NCI-H345 treated with DMSO at 0.1 percent for 48 hours (cell line): ENCODE data around the gene ACP5.
"Not testable (repeated sequence)": the region's sequence is repeated elsewhere in the genome, so short reads cannot be mapped to it uniquely, and the experiment has no call there.

Experiments
- DNase-seq: peaks from one replicate; lab custom pipeline; 2025; ENCODE audit not compliant: unreplicated experiment; lab: John Stamatoyannopoulos, UW

The ACP5 gene

GRCh38 chr19:11580116-11580515 lies 2.7 kb upstream of the ACP5 start:
- no peak for DNase-seq

DNA sequence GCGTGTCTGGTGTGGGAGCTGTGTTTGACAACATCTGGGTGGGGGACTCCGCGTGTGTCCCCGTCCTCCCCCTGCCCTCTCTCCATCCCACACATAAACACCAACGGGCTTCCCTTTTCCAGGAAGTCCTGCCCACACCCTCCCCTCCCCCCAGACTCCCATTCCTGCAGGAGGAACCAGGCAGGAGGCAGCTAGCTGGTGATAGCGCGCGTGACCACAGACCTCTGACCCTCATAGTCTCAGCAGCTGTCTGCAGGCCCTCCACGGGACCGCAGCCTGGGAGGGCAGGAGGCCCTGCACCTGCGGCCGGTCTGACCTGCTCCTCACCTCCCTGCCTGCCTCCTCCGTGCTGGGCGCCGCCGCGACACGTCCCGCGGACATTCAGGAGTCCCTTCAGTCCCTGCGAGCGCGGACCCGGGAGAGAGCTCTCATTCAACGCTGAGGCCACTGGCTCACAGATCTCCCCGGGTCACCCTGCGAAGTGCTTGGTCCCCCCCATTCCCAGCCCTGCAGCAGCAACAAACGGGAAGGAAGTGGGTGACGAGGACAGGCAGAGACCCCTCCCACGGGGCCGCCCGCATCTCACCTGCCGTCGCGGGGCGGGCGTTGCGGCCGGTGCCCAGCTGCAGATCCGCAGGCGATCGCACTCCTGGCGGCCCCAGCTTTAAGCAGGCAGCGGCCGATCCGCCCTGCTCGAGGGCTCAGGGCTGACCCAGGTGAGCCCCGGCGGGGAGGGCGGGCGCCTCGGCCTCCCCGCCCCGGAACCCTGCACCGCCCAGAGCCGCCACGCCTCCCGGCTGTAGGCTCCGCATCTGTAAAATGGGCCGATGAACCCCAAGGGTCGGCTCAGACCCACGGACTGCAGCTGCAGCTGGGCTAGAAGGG lies 1.1 kb upstream of the ACP5 start:
- no peak for DNase-seq

- DNase-seq, result no peak
Observed at GRCh38 chr19:11576227-11576626, 1.2 kb downstream of the ACP5 start.

DNA sequence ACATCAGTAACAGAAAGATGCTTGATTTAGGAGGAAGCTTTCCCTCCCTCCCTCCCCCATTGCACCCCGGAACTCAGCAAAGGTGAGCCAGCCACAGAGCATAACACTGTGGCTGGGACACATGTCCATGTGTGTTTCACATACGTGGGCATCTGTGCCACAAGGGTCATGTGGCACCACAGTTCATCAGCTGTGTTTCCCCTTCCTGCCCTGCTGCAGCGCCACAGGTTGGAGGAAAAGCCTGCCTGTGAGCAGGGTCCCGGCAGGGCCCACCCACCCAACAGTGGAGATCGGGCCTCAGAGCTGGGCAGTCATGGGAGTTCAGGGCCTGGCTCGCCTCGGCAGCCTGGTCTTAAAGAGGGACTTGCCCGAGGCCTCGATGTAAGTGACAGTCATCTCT lies 2.8 kb downstream of the ACP5 start:
- no peak for DNase-seq

DNA sequence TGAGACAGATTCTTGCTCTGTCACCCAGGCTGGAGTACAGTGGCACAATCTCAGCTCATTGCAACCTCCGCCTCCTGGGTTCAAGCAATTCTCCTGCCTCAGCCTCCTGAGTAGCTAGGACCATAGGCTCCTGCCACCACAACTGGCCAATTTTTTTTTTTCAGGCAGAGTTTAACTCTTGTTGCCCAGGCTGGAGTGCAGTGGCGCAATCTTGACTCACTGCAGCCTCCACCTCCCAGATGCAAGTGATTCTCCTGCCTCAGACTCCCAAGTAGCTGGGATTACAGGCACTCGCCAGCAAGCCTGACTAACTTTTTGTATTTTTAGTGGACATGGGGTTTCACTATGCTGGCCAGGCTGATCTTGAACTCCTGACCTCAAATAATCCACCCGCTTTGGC lies 3.7 kb downstream of the ACP5 start:
- DNase-seq, result not testable (repeated sequence)

DNA sequence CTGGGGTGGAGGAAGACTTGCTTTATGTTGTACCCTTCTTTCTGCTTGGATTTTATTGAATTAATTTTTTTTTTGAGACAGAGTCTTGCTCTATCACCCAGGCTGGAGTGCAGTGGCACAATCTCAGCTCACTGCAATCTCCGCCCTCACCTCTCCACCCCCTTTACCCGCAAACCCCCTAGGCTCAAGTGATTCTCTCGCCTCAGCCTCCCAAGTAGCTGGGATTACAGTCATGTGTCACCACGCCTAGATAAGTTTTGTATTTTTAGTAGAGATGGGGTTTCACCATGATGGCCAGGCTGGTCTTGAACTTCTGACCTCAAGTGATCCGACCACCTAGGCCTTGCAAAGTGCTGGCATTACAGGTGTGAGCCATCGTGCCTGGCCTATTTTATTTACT lies 4.1 kb downstream of the ACP5 start:
- not testable (repeated sequence) for DNase-seq

GRCh38 chr19:11570039-11570462 lies 7.4 kb downstream of the ACP5 start:
- no peak for DNase-seq

GRCh38 chr19:11566164-11566563 lies 11.3 kb downstream of the ACP5 start:
- DNase-seq, result no peak

DNA sequence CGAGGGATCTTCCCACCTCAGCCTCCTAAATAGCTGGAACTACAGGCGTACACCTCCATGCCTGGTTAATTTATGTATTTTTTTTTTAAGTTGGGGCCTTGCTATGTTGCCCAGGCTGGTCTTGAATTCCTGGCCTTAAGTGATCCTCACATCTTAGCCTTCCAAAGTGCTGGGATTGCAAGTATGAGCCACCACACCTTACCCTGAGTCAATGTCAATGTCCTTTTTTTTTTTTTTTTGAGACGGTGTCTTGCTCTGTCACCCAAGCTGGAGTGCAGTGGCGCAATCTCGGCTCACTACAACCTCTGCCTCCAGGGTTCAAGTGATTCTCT lies 11.8 kb downstream of the ACP5 start:
- not testable (repeated sequence) for DNase-seq

- DNase-seq, result not testable (repeated sequence)
Observed at GRCh38 chr19:11564082-11564807, 13.2 kb downstream of the ACP5 start.

DNA sequence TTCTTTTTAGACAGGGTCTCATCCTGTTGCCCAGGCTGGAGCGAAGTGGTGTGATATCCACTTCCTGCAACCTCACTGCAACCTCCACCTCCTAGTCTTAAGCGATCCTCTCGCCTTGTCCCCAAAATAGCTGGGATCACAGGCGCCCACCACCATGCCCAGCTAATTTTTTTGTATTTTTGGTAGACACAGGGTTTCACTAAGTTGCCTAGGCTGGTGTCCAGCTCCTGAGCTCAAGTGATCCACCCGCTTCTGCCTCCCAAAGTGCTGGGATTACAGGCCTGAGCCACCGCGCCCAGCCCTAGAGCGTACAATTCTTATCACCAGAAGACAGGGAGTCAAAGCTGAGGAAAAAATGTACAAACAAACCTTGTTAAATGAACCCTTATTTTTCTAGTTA lies 13.9 kb downstream of the ACP5 start:
- no peak for DNase-seq

DNA sequence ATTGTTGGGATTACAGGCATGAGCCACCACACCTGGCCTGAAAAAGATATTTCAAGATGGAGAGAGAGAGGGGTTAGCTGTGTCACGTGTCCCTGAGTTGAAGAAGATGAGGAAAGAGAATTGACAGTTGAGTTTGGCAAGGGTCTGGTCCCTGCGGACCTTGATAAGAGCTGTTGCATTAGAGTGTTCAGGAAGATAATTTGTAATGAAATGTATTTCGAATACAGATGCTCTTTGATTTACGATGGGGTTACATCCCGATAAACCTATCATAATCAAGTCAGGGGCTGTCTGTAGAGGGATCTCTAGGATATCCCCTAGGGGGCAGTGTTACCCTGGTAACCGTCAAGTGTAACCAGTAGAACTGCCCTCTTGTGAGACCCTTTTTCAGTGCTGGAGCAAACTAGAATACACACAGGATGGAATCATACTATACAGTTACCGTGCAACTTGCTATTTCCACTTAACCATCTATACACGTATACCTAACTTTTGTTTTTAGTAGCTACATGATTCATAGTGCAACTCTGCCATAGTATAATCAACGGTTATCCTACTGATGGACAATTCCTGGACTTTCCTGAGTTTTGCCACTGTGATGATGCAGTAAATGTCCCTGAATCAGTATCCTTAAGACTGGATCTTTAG lies 16.9 kb downstream of the ACP5 start:
- no peak for DNase-seq

DNA sequence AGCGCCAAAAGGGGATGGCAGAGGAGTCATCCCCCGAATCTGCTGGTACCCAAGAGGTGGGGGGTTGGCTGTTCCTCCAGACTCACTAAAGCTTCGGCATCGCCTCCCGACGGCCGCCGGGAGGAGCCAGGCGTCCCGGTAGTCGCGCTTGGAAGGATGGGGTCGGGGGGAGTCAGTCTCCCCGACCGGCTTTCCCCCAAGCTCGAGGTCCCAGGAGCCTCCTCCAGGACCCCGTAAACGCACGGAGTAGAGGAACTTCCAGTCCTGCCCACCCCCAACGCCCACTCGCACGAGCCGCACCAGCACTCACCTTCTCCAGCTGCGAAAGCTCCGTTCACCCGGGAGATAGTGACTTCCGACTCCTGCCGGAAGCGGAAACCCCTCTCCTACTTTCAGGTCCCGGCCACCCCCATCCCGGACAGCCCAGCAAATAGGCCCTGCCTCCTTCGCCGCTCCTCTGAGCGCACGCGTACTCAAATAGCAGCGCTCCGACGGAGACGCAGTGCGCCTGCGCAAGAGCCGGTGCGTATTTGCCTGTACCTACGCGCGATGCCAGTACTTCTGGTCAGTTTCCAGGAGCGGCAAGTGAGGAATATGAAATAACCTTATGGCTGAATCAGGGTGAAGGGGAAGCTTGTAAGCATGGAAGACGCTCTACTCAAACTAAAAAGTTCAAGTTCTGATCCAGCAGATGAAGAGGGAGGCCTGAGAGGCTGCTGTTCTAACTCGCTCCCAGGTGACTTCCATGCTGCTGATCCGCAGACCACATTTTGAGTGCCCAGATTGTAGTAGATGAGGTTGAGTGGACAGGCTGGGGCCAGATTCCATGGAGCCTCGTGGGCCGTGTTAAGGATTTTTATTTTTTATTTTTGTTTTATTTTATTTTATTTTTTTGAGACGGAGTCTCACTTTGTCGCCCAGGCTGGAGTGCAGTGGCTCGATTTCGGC lies 18.3 kb downstream of the ACP5 start, which contains the start of gene ELOF1:
Gene ELOF1, minus strand, starts transcription at position 350 of the 948 bp plus-strand sequence. CDS start 4,883 bp downstream, outside the sequence.
- DNase-seq, result peak; percentile 52

DNA sequence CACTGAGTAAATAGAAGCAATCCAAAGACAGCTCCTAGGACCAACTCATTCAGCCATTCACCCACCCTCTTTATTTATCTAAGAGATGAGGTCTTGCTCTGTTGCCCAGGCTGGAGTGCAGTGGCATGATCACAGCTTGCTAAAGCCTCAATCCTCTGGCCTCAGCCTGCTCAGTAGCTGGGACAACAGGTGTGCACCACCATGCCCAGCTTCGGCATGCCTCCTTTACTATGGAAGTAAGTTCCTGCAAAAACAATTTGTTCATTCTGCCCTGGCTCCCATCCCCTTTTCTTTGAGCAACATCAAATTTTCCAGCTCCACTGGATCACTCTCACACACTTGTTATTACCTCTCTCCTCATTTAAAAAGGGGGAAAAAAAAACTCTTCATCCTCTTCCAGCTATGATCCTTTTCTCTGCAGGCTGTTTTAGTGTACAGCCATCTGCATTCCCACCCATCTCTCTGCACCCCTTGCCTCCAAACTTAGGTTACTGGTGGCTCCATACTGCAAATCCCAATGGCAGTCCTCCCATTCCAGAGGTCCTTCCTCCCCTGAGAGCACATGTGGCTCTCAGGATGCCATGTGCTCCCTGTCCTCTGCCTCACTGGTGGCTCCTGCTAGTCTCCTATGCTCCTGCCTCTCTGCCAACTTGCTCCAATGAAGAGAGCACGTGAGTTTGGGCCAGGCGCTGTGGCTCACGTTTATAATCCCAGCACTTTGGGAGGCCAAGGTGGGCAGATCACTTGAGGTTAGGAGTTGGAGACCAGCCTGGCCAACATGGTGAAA lies 20.6 kb downstream of the ACP5 start:
- no peak for DNase-seq

DNA sequence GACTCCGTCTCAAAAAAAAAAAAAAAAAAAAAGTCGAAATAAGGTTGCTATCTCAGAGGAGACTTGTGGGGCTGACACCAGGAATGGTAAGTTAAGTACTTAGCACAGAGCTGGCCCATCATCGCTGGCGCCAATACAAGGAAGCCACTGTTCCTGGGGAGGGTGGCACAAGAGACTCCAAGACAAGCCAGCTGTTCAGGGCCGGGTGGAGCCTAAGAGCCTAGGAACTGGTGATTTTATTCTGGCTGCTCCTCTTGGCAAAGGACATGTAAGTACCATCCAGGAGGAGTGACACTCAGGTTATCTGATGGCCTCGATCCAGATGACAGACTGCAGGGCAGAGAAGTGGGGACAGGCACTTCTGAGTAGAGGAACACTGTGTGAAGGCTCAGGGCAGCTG lies 22.2 kb downstream of the ACP5 start:
- no peak for DNase-seq

- DNase-seq, result no peak
Observed at GRCh38 chr19:11554160-11554559, 23.3 kb downstream of the ACP5 start.

DNA sequence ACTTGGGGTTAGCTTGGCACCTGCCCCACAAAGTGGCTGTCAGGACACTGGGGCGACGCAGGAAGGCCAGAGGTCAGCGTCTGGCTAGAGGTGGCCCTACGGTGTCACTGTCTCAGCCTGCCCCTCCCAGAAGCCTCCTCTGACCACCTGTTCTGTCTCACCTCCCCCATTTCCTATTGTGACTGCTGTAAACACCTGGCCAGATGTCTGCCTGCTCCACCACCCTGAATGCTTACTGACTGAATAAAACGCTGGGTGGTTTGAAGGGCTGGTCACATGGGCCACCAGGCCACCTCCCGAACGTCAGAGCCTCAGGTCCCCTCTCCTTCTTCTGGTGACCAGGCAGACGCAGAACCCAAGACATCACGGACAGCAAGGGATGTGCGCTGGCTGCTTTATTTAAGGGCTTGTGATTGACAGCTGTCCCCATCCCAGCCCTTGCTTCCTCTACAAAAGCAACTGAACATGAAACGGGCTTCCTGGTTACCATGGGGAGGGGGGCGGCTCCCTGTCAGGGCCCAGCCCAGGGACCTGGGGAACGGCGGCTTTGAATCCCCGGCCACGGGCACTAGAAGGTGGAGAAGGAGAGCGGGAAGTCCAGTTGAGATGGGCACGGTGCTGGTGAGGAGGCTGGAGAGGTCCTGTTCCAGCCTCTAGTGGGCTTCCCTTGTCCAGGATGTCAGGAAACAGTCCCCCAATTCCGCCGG lies 24.6 kb downstream of the ACP5 start:
- DNase-seq, result no peak

GRCh38 chr19:11551603-11552235 lies 25.7 kb downstream of the ACP5 start:
- DNase-seq, result no peak

DNA sequence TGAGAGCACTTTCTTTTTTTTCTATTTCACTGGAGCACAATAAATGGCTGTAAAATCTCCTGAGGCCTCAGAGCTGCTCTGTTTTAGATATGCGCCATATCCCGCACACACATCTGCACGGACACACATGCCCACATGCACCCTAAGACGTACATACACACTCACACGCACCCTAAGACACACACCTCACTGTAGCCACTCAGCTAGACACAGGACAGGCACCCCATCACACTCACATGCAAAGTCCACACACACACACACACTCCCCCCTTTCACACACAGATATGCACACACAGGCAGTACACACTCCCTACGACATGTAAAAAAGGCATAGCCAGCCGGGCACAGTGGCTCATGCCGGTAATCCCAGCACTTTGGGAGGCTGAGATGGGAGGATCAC lies 27.2 kb downstream of the ACP5 start:
- no peak for DNase-seq
